ENCODE data around the gene BPIFB2. TPM values are rescaled to one million over a fixed set of nuclear protein-coding genes. Genes with fewer than 3 reads are reported as not detected.

Gene BPIFB2
- polyA plus RNA-seq, 3 donors, result not detected

DNA sequence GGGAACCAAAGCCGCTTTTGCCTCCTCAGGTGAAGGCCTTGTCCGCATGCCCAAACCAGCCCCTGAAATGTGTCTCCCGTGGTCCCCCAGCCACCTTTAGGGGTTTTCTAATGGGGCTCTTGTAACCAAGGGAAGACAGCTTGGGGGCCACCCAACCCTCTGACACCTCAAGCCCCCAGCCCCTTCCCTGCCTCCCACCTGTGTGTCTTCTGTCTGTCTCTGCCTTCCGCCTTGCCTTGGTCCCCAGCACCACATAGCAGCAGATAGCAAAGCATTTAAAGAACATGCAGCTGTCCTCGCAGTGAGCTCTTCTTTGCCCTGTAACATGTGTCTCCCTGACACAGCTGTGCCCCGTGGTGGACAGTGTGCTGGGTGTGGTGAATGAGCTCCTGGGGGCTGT, 55.8 kb downstream of the BPIFB2 start:
- TF ChIP-seq, protein P1, sequence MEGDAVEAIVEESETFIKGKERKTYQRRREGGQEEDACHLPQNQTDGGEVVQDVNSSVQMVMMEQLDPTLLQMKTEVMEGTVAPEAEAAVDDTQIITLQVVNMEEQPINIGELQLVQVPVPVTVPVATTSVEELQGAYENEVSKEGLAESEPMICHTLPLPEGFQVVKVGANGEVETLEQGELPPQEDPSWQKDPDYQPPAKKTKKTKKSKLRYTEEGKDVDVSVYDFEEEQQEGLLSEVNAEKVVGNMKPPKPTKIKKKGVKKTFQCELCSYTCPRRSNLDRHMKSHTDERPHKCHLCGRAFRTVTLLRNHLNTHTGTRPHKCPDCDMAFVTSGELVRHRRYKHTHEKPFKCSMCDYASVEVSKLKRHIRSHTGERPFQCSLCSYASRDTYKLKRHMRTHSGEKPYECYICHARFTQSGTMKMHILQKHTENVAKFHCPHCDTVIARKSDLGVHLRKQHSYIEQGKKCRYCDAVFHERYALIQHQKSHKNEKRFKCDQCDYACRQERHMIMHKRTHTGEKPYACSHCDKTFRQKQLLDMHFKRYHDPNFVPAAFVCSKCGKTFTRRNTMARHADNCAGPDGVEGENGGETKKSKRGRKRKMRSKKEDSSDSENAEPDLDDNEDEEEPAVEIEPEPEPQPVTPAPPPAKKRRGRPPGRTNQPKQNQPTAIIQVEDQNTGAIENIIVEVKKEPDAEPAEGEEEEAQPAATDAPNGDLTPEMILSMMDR (IDR thresholded peaks at IDR 0.05), result no peak
- intact Hi-C loops (cut with micrococcal nuclease), result no loop called here
- Histone ChIP-seq H3K4me1 (ENCODE audit: control insufficient read depth in 1 of 2, insufficient read depth in 2 of 2, low read length in 2 of 2) (peaks cover 10% of the 10 kb centered on the region in 2 donors), H3K27ac (ENCODE audit: low read depth in 1 of 2, low read length in 2 of 2) (no peak overlapping the region), H3K4me3 (replicated peaks in 1 of 3; ENCODE audit: low read depth in 2 of 3, low read length in 3 of 3) (no peak overlapping the region), H3K4me2 (replicated peaks; ENCODE audit: extremely low read depth, low read length, poor library complexity, severe bottlenecking) (no peak overlapping the region), H3K27me3 (ENCODE audit: control insufficient read depth in 2 of 2, insufficient read depth in 2 of 2, low read length in 2 of 2) (no peaks in the 10 kb centered on the region), H3K36me3 (replicated peaks in 1 of 2; ENCODE audit: control insufficient read depth in 1 of 2, insufficient read depth in 2 of 2, low read length in 2 of 2) (no peaks in the 10 kb centered on the region), H3K9me3 (replicated peaks in 1 of 2; ENCODE audit: control insufficient read depth in 1 of 2, insufficient read depth in 1 of 2, low read length in 2 of 2) (no peaks in the 10 kb centered on the region), H3K79me2 (ENCODE audit: insufficient read depth, low read length) (no peaks in the 10 kb centered on the region), H2AFZ (ENCODE audit: insufficient read depth, low read depth, low read length, poor library complexity, severe bottlenecking) (no peak overlapping the region), H4K20me1 (ENCODE audit: insufficient read depth, low read length) (no peaks in the 10 kb centered on the region), H3K9ac (ENCODE audit: insufficient read depth, low read length, poor library complexity, severe bottlenecking) (no peak overlapping the region)
- H3K27me3 Mint-ChIP-seq (ENCODE audit: low read depth in 3 of 3), result peaks cover 0 to 4% (median 2%) of the 10 kb centered on the region in 3 donors
- no peak for DNase-seq
- H3K4me1 Mint-ChIP-seq, result peaks cover 14% of the 10 kb centered on the region
- H3K36me3 Mint-ChIP-seq, result no peaks in the 10 kb centered on the region
- H3K27ac Mint-ChIP-seq, result no peak overlapping the region
- 83% methylated on average over 2 of the region's 6 CpGs for WGBS (ENCODE audit: insufficient coverage)
- no peaks in the 10 kb centered on the region for H3K9me3 Mint-ChIP-seq
- no peak overlapping the region for H3K4me3 Mint-ChIP-seq

DNA sequence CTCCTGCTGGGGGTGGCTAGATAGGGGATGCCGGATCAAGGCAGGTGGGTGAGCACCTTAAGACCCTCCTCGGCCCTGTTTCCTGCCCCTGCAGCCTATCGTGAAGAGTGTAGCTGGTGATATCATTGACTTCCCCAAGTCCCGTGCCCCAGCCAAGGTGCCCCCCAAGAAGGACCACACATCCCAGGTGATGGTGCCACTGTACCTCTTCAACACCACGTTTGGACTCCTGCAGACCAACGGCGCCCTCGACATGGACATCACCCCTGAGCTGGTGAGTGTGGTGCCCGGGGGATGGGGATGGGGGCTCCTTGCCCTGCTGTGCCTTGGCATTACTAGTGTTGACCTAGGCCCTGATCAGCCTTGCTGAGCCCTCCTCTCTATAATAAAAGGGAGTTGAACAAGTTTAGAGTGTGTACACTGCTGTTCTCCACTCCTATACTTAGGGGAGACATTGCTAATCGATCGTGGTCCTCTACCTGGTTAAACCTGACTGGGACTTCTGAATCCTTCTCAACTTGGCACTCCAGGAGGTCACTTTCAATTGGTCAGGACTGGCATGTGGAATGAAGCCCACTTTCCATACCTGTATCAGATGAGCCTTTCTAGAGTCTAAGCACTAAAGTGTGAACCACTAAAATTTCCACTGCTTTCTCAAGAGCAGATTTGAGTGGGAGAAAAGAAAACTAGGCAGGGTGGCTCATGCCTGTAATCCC, 57.2 kb downstream of the BPIFB2 start:
- peak overlapping the region in 1 of 2 donors; percentile 15 for H3K4me3 Mint-ChIP-seq
- peaks cover 16% of the 10 kb centered on the region for H3K4me1 Mint-ChIP-seq
- H3K4me3 ChIP-seq (replicated peaks in 1 of 3; ENCODE audit: low read depth in 2 of 3, low read length in 3 of 3), result no peak overlapping the region
- no peaks in the 10 kb centered on the region for H3K9me3 Mint-ChIP-seq
- no peaks in the 10 kb centered on the region for H3K9me3 ChIP-seq (replicated peaks in 1 of 2; ENCODE audit: control insufficient read depth in 1 of 2, insufficient read depth in 1 of 2, low read length in 2 of 2)
- DNase-seq, result no peak
- intact Hi-C loops (cut with micrococcal nuclease), result no loop called here
- H3K36me3 ChIP-seq (replicated peaks in 1 of 2; ENCODE audit: control insufficient read depth in 1 of 2, insufficient read depth in 2 of 2, low read length in 2 of 2), result no peaks in the 10 kb centered on the region
- peaks cover 11 to 12% of the 10 kb centered on the region in 2 donors for H3K4me1 ChIP-seq (ENCODE audit: control insufficient read depth in 1 of 2, insufficient read depth in 2 of 2, low read length in 2 of 2)
- H3K36me3 Mint-ChIP-seq, result no peaks in the 10 kb centered on the region
- H4K20me1 ChIP-seq (ENCODE audit: insufficient read depth, low read length), result no peaks in the 10 kb centered on the region
- no peak overlapping the region for H3K9ac ChIP-seq (ENCODE audit: insufficient read depth, low read length, poor library complexity, severe bottlenecking)
- peak overlapping the region in 1 of 7 donors; percentile 35 for H3K27ac Mint-ChIP-seq
- H3K27ac ChIP-seq (ENCODE audit: low read depth in 1 of 2, low read length in 2 of 2), result no peak overlapping the region
- H3K27me3 ChIP-seq (ENCODE audit: control insufficient read depth in 2 of 2, insufficient read depth in 2 of 2, low read length in 2 of 2), result no peaks in the 10 kb centered on the region
- peaks cover 0 to 4% (median 1%) of the 10 kb centered on the region in 3 donors for H3K27me3 Mint-ChIP-seq (ENCODE audit: low read depth in 3 of 3)
- H3K4me2 ChIP-seq (replicated peaks; ENCODE audit: extremely low read depth, low read length, poor library complexity, severe bottlenecking), result no peak overlapping the region
- TF ChIP-seq, protein P1 (IDR thresholded peaks at IDR 0.05), result no peak
- H3K79me2 ChIP-seq (ENCODE audit: insufficient read depth, low read length), result no peaks in the 10 kb centered on the region
- H2AFZ ChIP-seq (ENCODE audit: insufficient read depth, low read depth, low read length, poor library complexity, severe bottlenecking), result no peak overlapping the region
- WGBS (ENCODE audit: insufficient coverage), result 100% methylated on average over 3 of the region's 11 CpGs

Measured in CD14-positive monocyte (primary cell).